ENCODE data around the gene TIAM2.
A peak's percentile ranks its signal among the peaks of the same experiment; 100 is the strongest.

Gene TIAM2

DNA sequence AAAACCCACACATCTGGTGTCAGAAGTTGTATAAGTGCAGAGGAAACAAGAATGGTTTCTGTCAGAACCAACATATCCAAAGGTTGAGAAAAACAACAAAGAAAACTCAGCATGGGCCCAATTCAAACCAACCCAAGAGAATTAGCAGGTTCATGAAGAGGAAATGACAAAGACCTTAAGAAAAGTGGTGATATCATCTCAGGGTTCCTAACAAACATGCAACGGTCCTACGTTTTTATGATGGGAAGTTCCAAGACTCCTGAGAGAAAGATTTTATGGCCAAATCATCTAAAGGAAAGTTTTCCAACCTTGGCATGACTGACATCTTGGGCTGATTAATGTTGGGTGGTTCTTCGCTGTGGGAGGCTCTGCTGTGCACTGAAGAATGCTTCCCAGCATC, 296.2 kb downstream of the TIAM2 start:
- DNase-seq (ENCODE audit: low spot score in 2 of 2) = no peak
- Mint-ChIP-seq H3K36me3 (ENCODE audit: insufficient read depth) (peaks cover 16% of the 10 kb centered on the region), H3K4me3 (no peak overlapping the region), H3K9me3 (no peaks in the 10 kb centered on the region), H3K27ac (ENCODE audit: low read depth) (no peak overlapping the region), H3K27me3 (no peaks in the 10 kb centered on the region), H3K4me1 (peaks cover 7% of the 10 kb centered on the region)
- no peak for ATAC-seq (replicated peaks; ENCODE audit: extremely low read depth, poor library complexity, severe bottlenecking)

DNA sequence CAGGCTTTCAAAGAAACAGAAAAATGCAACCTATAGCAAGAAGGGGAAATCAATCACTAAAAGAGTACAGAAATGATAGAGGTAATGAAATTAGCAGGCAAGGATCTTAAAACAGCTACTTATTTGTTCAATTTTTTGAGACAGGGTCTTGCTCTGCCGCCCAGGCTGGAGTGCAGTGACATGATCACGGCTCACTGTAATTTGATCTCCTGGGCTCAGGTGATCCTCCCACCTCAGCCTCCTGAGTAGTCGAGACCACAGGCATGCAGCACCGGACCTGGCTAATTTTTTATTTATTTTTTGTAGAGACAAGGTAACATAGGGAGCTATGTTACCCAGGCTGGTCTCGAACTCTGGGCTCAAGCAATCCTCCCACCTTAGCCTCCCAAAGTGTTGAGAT, 297.6 kb downstream of the TIAM2 start:
- Mint-ChIP-seq H3K27me3 (no peaks in the 10 kb centered on the region), H3K9me3 (no peaks in the 10 kb centered on the region), H3K27ac (ENCODE audit: low read depth) (no peak overlapping the region), H3K4me1 (peaks cover 12% of the 10 kb centered on the region), H3K36me3 (ENCODE audit: insufficient read depth) (peaks cover 20% of the 10 kb centered on the region), H3K4me3 (no peak overlapping the region)
- ATAC-seq (replicated peaks; ENCODE audit: extremely low read depth, poor library complexity, severe bottlenecking) (no peak), DNase-seq (ENCODE audit: low spot score in 2 of 2) (no peak)

DNA sequence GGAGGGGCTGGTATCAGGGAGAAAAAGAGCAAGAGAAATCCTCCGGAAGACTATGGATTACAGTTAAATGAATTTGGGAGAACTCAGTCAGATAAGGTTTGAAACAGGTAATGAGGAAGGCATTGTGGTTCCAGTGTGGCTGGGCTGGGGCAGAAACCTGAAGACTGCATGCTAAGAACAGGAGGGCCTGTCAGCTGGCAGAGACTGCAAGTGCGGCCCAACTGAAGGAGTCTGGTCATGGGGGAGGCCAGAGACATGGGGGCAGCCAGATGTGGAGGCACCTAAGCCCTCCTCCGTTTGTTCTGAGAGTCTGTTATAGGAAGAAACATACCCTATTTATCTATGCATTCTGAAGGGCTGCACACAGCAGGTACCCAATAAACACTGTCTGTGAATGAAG, 302.6 kb downstream of the TIAM2 start:
- Mint-ChIP-seq H3K36me3 (ENCODE audit: insufficient read depth) (peaks cover 19% of the 10 kb centered on the region), H3K27ac (ENCODE audit: low read depth) (no peak overlapping the region), H3K9me3 (no peaks in the 10 kb centered on the region), H3K4me1 (peaks cover 6% of the 10 kb centered on the region), H3K27me3 (no peaks in the 10 kb centered on the region), H3K4me3 (no peak overlapping the region)
- ATAC-seq (replicated peaks; ENCODE audit: extremely low read depth, poor library complexity, severe bottlenecking) (no peak), DNase-seq (ENCODE audit: low spot score in 2 of 2) (no peak)

DNA sequence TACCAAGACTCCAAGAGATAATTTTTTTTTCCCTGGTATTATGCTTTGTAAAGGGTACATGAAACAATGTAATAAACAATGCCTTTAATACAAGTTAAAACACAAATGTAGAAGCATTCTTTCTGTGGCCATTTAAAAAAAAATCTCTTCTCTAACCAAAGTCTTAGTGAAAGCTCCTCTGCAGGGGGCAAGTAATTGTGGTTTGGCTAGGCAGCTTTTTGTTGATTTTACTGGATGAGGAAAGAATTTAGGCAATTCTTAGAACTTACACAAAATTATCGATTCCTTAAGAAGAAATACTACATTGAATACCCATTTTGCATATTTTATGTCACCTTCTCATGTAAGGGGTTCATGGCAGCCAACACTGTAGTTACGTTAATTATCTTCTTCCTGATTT, 306.8 kb downstream of the TIAM2 start:
- H3K36me3 Mint-ChIP-seq (ENCODE audit: insufficient read depth) = peaks cover 26% of the 10 kb centered on the region
- no peak for DNase-seq (ENCODE audit: low spot score in 2 of 2)

DNA sequence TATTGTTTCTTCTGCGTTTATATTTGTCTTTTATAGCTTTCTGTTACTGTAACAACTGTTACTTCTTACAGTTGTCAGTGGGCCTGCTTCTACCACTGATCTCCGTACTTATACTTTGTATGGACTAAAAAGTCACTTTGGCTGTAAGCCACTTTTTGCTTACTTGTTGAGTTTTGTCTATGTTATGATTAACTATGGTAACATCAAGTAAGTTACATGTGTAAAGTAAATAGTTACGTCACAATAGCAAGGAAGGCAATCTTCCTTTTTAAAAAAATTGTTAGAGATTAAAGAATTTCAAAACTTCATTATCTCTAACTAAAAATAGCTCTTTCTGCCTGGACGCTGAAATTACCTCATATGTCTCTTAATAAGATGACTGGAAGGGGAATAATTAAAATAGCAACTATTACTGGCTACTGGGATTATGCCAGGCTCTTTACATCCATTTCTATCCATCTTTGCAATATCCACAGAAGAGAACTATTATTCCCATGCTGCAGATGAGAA, 308.3 kb downstream of the TIAM2 start:
- H3K27ac Mint-ChIP-seq (ENCODE audit: low read depth) = no peak overlapping the region
- H3K4me3 Mint-ChIP-seq = no peak overlapping the region
- no peak for DNase-seq (ENCODE audit: low spot score in 2 of 2)
- H3K36me3 Mint-ChIP-seq (ENCODE audit: insufficient read depth) = peaks cover 23% of the 10 kb centered on the region
- H3K27me3 Mint-ChIP-seq = no peaks in the 10 kb centered on the region
- peaks cover 13% of the 10 kb centered on the region for H3K4me1 Mint-ChIP-seq
- no peaks in the 10 kb centered on the region for H3K9me3 Mint-ChIP-seq
- no peak for ATAC-seq (replicated peaks; ENCODE audit: extremely low read depth, poor library complexity, severe bottlenecking)

More for the DNA sequence above, 306.8 kb downstream of the TIAM2 start:
- Mint-ChIP-seq H3K9me3 (no peaks in the 10 kb centered on the region), H3K4me3 (no peak overlapping the region), H3K27ac (ENCODE audit: low read depth) (no peak overlapping the region), H3K4me1 (peaks cover 6% of the 10 kb centered on the region), H3K27me3 (no peaks in the 10 kb centered on the region)
- no peak for ATAC-seq (replicated peaks; ENCODE audit: extremely low read depth, poor library complexity, severe bottlenecking)

- Mint-ChIP-seq H3K27ac (ENCODE audit: low read depth) (peak overlapping the region; percentile 10), H3K9me3 (no peaks in the 10 kb centered on the region), H3K4me1 (peaks cover 29% of the 10 kb centered on the region), H3K4me3 (no peak overlapping the region), H3K36me3 (ENCODE audit: insufficient read depth) (peaks cover 25% of the 10 kb centered on the region), H3K27me3 (no peaks in the 10 kb centered on the region)
- DNase-seq (ENCODE audit: low spot score in 2 of 2) (no peak), ATAC-seq (replicated peaks; ENCODE audit: extremely low read depth, poor library complexity, severe bottlenecking) (no peak)
Observed at GRCh38 chr6:155306958-155307357, 311.8 kb downstream of the TIAM2 start.
